SU-DHL-6 (cell line): Measurements from ENCODE around the gene LMO7.

Experiments
- EZH2phosphoT487 ChIP-seq: fragments of 200-600 bp; sonication (generic), shearing (Covaris generic); conservative IDR thresholded peaks from 2 replicates; pipeline ENCODE4 v1.6.1; 2018; ENCODE audit warnings: mild to moderate bottlenecking, antibody characterized with exemption, low read length, moderate library complexity, mixed read lengths
- TF ChIP-seq, protein P1 (sequence below): fragments of 200-600 bp; sonication (generic); IDR thresholded peaks from one replicate; pipeline ENCODE4 v1.5.1; 2017; ENCODE audit warnings: antibody characterized with exemption, mild to moderate bottlenecking, low read length, moderate library complexity; ENCODE audit not compliant: insufficient read depth, poor library complexity, severe bottlenecking

DNA sequence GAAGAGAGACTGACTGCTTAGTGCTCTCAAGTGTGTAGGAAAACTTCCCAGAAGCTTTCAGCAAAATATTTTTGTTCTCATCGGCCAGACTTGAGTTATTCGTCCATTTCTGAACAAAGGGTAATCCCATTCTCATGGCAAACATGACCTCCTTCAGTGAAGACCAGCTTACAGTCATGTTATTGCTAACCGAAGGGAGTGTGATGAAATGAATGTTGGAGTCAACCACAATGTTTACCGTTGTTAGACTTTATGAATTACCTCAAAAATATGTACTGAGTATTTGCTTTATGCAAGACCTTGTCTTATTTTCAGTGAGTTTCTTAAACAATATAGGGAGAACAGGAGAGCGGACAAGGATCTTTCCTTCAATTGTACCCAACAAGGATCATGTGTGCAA lies 228.6 kb downstream of the LMO7 start:
- TF ChIP-seq, protein P1, sequence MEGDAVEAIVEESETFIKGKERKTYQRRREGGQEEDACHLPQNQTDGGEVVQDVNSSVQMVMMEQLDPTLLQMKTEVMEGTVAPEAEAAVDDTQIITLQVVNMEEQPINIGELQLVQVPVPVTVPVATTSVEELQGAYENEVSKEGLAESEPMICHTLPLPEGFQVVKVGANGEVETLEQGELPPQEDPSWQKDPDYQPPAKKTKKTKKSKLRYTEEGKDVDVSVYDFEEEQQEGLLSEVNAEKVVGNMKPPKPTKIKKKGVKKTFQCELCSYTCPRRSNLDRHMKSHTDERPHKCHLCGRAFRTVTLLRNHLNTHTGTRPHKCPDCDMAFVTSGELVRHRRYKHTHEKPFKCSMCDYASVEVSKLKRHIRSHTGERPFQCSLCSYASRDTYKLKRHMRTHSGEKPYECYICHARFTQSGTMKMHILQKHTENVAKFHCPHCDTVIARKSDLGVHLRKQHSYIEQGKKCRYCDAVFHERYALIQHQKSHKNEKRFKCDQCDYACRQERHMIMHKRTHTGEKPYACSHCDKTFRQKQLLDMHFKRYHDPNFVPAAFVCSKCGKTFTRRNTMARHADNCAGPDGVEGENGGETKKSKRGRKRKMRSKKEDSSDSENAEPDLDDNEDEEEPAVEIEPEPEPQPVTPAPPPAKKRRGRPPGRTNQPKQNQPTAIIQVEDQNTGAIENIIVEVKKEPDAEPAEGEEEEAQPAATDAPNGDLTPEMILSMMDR: no peak
- TF ChIP-seq EZH2phosphoT487: no peak
